NCI-H2171 treated with DMSO at 0.1 percent for 48 hours (cell line): ENCODE results near the gene MRS2.
"Not testable (repeated sequence)": the region's sequence is repeated elsewhere in the genome, so short reads cannot be mapped to it uniquely, and the experiment has no call there.

Experiments used
- DNase-seq: peaks from one replicate; lab custom pipeline; 2025; lab: John Stamatoyannopoulos, UW

The MRS2 gene

DNA sequence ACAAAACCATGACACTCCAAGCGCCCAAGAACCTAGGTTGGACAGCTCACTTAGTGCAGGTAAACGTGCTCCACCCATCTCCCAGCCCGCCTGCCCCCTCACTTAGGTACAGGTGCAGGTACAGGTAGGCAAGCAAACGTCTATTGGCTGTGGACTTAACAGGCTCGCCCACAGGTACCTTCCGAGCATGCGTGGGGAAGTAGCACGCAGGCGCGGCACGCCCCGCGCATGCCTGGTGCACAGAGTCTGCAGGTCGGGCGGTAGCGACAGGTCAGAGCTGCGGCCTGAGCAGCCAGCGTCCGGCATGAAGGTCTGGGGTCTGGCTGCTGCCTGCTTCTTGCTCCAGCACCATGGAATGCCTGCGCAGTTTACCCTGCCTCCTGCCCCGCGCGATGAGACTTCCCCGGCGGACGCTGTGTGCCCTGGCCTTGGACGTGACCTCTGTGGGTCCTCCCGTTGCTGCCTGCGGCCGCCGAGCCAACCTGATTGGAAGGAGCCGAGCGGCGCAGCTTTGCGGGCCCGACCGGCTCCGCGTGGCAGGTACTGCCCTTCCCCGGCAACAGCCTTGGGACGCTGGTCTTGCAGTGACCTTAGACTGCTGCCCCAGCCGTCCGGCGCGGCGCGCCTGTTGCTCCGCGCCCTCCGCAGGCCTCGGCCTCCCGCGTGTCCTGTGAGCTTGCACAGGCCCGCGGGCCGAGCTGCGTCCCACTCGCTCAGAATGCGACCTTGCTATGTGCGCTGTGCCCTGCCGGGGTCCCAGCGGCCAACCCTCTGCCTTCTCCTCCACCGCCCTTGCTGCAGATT is at the start of gene MRS2:
Gene MRS2 (plus strand): TSS at position 240 of the 804 bp plus-strand sequence. CDS start 111 bp downstream, at position 351.
- DNase-seq = peak; percentile 93

- no peak for DNase-seq
These were observed 48.9 kb upstream of the MRS2 start for GRCh38 chr6:24353861-24354260.

- DNase-seq = no peak
These were observed 47.3 kb upstream of the MRS2 start for GRCh38 chr6:24355393-24355792.

DNA sequence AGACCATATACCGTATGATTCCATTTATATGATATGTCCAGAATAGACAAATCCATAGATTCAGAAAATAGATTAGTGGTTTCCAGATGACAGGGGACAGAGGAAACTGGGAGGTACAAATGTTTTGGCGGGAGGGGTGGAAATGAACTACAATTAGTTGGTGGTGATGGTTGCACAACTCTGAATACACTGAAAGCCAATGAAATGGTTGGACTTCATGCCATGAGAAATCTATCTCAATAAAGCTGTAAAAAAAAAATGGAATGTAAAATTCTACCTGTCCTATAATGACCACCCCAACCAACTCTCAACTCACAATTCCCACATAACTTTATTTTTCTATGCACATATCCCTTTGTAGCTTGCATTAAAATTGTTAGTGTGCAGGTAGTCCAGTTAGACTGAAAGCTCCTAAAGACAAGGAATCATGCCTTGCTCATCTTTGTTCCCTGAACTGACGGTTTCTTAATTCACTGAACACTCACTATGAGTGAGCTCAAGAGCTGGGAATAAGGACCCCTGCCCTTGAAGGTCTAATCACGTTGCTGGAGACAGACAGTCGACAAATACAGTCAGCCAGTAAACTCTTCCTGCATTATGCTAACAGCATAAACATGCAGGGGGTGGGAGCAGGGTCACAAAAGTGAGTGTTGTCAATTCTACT is 46.3 kb upstream of the MRS2 start:
- no peak for DNase-seq

GRCh38 chr6:24357336-24358218 is 45.2 kb upstream of the MRS2 start, which contains the start of gene DCDC2:
Gene DCDC2 (minus strand): TSS chr6:24358059. CDS start chr6:24357750, 309 bp downstream.
- no peak for DNase-seq

DNA sequence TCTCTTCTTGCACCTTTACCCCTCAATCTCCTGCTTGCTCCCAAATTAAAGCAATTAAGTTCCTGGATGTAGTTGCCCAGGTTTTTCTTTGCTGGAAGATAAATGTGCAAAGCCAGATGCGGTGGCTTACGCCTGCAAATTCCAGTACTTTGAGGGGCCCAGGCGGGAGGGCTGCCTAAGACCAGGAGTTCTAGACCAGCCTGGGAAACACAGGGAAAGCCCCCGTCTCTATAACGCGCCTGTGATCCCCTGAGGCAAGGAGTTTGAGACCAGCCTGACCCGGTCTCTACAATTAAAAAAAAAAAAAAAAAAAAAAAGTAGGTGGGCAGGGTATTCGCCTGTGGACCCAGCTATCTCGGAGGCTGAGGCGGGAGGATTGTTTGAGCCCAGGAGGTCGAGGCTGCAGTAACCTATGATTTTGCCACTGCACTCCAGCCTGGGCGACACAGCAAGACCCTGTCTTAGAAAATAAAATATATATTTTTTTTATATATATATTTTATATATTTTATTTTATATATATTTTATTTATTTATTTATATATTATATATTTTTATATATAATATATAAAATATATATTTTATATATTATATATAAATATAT is 44.4 kb upstream of the MRS2 start:
- no peak for DNase-seq

DNA sequence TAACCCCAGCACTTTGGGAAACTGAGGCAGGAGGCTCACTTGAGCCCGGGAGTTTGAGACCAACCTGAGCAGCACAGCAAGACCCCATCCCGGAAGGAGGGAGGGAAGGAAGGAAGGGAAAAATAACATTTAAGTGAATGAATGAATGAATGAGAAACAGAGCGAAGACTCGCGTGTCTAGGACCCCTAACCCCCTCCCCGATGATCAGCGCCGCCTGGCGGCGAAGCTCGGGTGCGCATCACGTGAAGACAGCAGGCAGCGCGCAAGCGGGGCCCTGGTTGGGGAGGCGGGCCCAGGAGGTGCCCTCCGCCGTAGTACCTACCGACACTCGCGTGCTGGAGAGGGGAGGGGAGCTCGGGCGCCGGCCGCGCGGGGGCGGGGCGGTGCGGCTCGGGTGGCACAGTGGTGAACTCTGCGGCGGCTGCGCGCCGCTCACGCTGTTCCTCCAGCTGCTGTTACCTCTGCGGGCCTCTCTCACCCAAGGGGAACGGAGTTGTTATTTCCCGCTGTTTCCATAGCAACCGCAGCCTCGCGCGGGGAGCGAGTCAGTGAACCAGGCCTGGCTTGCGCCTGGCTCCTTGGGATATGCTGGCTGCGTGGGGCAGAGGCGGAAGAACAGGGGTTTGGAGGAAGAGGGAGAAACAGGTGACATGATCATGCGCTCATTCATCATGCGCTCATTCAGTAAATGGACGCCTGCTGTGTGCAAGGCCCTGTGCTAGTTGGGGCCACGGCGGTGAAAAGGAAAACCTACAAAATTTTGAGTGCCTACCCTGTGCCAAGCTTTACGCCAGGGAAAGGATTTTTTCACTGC is 42.9 kb upstream of the MRS2 start:
- peak; percentile 97 for DNase-seq

DNA sequence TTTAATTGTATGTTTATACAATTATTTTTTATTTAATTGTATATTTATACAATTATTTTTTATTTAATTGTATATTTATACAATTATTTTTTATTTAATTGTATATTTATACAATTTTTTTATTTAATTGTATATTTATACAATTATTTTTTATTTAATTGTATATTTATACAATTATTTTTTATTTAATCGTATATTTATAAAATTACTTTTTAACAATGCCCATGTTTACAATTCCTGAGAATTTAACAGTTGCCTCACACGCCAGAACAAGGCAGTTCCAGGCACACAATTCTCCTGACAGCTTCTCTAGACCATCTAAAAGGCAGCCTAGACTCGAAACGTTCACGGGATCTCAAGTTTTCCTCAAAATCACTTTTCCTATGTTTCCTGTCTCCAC is 40.4 kb upstream of the MRS2 start:
- DNase-seq = not testable (repeated sequence)

GRCh38 chr6:24365103-24365633 is 37.6 kb upstream of the MRS2 start:
- not testable (repeated sequence) for DNase-seq

DNA sequence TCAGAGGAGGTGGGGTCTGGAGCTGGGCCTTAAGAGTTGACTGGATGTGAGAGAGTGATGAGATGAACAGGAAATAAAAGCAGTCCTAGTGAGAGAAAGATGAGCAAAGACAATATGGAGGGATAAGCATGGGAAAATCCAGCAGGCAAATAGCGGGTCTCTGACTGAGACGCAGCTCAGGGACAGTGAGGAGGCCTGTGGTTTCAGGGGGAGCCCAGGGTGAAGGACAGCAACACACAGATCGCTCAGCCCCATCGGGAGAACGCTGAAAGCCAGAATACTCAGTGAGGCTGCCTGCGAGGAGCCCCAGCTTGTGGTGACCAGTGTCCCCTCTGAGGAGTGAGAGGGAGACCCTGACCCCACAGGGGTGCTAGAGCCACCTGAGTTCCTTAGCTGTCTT is 28.1 kb upstream of the MRS2 start:
- DNase-seq = no peak

DNA sequence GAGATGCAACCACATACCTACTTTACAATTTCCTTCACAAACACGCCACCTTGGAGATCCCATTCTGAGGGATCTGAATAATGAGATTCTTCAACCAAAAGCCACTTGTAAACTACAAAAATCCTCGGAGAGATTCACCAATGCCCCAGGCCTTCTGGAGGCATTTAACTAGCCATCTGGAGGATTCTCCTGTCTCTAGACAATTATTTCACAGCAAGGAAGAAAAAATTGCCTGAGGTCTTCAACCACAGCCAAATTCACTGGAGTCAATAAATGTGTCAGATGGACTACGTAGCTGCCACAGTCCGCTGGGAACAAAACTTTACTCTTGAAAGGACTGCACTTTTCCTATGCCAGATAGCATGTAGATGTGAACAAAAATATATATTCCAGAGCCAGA is 25.9 kb upstream of the MRS2 start:
- DNase-seq = peak; percentile 78

DNA sequence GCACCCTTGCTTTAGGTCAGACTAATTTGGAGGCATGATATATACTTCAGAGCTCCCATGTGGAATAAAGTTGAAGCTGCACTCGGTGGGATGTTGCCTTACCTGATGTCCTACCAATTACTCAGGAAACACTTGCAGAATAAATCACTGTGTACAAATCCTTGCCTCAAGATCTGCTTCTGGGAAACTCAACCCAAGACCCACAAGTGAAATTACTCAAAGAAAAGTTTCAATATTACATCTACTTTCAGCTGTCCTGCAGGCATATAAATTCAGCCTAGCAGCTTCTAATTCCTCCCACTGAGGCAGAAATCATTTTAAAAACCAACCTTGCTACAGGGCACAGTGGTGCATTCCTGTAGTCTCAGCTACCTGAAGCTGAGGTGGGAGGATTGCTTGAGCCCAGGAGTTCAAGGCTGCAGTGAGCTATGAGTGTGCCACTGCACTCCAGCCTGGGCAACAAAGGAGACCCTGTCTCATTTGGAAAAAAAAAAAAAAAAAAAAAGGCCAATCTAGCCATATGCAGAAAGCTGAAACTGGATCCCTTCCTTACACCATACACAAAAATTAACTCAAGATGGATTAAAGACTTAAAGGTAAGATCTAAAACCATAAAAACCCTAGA is 24.2 kb upstream of the MRS2 start:
- DNase-seq = no peak

GRCh38 chr6:24381476-24382219 is 21.1 kb upstream of the MRS2 start:
- DNase-seq = no peak

DNA sequence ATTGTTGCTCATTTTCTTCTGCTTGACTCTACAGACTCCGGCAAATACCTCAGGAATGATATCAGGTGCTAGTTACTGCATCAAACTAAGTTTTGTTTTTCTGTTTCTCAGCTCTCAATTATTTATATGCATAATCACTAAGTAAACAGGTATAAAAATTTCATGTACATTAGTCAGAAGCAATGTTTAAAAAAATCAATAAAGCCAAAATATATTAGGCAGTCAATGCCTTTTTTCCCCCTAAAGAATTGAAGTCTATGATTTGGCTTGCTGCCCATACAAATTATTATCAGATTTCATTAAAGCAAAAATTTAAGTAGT is 20.6 kb upstream of the MRS2 start:
- DNase-seq = no peak

DNA sequence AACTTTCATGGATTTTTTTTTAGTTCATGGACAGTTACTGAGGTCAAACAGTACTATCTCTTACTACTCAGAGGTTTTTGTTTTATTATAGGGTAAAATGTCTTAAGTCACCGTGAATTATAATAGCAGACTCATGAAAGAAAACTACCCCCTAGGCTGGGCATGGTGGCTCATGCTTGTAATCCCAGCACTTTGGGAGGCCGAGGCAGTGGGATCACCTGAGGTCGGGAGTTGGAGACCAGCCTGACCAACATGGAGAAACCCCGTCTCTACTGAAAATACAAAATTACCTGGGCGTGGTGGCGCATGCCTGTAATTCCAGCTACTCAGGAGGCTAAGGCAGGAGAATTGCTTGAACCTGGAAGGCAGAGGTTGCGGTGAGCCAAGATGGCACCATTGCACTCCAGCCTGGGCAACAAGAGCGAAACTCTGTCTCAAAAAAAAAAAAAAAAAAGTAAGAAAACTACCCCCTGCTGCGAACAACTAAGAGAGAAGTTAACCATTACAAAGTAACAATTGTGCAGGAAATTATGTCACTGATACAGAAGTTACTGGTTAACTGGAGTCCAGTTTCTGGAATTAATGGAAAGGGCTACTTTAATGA is 19.7 kb upstream of the MRS2 start:
- DNase-seq = not testable (repeated sequence)

DNA sequence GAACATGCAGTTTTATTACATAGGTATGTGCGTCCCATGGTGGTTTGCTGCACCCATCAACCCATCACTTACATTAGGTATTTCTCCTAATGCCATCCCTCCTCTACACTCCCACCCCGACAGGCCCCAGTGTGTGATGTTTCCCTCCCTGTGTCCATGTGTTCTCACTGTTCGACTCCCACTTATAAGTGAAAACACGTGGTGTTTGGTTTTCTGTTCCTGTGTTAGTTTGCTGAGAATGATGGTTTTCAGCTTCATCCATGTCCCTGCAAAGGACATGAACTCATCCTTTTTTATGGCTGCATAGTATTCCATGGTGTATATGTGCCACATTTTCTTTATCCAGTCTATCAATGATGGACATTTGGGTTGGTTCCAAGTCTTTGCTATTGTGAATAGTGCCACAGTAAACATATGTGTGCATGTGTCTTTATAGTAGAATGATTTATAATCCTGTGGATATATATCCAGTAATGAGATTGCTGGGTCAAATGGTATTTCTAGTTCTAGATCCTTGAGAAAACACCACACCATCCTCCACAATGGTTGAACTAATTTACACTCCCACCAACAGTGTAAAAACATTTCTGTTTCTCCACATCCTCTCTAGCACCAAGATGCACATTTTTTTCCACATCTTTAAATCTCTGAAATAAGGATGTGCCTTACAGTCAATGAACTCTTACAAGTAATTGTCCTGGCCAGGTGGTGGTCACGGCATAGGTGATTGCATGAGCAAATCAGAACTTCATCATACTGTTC is 18.2 kb upstream of the MRS2 start:
- not testable (repeated sequence) for DNase-seq

DNA sequence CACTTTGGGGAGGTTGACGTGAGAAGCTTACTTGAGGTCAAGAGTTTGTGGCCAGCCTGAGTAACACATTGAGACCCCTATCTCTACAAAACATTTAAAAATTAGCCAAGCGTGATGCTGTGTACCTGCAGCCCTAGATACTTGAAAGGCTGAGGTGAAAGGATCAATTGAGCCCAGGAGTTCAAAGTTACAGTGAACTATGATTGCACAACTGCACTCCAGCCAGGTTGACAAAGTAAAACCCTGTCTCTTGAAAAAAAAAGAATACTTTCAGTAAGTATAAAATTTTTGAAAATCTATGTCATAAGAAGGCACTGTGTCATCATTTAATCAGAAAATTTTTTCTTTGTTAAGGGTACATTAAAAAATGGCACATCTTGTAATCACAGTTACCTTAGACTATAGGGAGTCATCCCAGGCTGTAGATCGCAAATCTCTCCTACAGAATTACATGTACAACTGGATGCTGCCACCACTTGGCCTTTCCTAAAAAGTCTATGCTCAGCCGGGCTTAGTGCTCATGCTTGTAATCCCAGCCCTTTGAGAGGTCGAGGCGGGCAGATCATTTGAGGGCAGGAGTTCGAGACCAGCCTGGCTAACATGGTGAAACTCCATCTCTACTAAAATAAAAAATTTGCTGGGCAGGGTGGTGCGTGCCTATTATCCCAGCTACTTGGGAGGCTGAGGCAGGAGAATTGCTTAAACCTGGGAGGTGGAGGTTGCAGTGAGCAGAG is 17.0 kb upstream of the MRS2 start:
- no peak for DNase-seq

DNA sequence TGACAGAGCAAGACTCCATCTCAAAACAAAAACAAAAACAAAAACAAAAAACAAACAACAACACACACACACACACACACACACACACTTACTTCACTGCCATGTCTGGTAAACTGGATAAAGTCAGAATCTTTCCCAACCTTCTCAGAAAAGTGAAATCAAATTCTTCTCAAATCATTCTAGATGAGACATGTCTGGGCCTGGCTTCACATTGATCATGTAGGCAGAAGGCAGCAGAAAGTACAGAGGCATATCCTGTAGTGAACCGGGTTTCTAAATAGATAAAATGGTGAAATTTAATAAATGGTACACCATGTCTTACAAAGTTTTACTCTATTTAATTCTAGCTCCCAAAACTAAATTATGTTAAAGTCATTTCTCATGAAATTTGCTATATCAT is 14.9 kb upstream of the MRS2 start:
- no peak for DNase-seq
